NB4 (cell line): ENCODE results near the gene DCLK3.
A peak's percentile ranks its signal among the peaks of the same experiment; 100 is the strongest.

Source experiments
- DNase-seq: peaks from one replicate; pipeline ENCODE4 v3.0.0; 2010; ENCODE audit warnings: low read depth
- H3K4me3 ChIP-seq: one replicate; pipeline ENCODE4 v1.5.1; 2011; ENCODE audit warnings: mild to moderate bottlenecking, low read depth, low read length, moderate library complexity
- CTCF ChIP-seq: IDR thresholded peaks from one replicate; pipeline ENCODE4 v1.5.1; 2012; ENCODE audit warnings: low read depth, low read length
- MYC ChIP-seq: IDR thresholded peaks from 2 replicates; pipeline ENCODE4 v1.6.1; 2011; ENCODE audit warnings: low read depth, low read length
- POLR2A ChIP-seq: IDR thresholded peaks from 2 replicates; pipeline ENCODE4 v1.6.1; 2011; ENCODE audit warnings: mild to moderate bottlenecking; ENCODE audit not compliant: insufficient read length; ENCODE audit errors: extremely low read depth
- TF ChIP-seq, protein P1 (sequence below): IDR thresholded peaks from 2 replicates; pipeline ENCODE4 v1.6.1; 2011; ENCODE audit warnings: low read depth, low read length

Gene DCLK3

DNA sequence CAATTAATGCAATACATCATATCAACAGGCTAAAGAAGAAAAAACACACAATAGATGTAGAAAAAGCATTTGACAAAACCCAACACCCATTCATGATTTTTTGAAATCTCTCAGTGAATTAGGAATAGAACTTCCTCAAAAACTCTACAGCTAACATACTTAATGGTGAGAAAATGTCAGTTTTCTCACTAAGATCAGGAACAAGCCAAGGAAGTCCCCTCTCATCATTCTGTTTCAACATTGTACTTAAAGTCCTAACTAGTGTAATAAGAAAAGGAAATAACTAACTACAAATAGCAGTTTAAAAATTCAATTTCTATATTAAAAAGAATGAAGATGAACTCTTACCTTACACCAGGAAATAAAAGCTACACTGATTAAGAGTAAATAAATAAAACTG lies 77.8 kb downstream of the DCLK3 start:
- H3K4me3 ChIP-seq = no peak overlapping the region
- no peak for DNase-seq
- TF ChIP-seq POLR2A (no peak), CTCF (no peak)
- TF ChIP-seq, protein P1, sequence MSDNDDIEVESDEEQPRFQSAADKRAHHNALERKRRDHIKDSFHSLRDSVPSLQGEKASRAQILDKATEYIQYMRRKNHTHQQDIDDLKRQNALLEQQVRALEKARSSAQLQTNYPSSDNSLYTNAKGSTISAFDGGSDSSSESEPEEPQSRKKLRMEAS = no peak

- TF ChIP-seq, protein P1 = no peak
- TF ChIP-seq MYC = no peak
- TF ChIP-seq POLR2A = no peak
- no peak for TF ChIP-seq CTCF
- DNase-seq = peak; percentile 46
- no peak overlapping the region for H3K4me3 ChIP-seq
Observed at GRCh38 chr3:36681867-36682266, 82.5 kb downstream of the DCLK3 start.

DNA sequence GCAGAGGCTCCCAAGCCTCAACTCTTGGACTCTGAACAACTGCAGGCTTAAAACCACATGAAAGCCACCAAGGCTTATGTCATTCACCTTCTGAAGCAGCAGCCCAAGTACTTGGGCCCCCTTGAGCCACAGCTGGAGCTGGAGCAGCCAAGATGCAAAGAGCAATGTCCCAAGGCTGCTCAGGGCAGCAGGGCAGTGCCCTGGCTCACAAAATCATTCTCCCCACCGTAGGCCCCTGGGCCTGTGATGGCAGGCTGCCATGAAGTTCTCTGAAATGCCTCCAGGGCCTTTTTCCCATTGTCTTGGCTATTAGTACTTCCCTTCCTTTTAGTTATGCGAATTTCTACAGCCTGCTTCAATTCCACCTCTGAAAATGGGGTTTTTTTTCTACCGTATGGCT lies 83.4 kb downstream of the DCLK3 start:
- TF ChIP-seq CTCF = no peak
- TF ChIP-seq POLR2A = no peak
- no peak for TF ChIP-seq MYC
- TF ChIP-seq, protein P1 = no peak
- no peak for DNase-seq
- no peak overlapping the region for H3K4me3 ChIP-seq

GRCh38 chr3:36679384-36680200 lies 84.8 kb downstream of the DCLK3 start:
- peak; percentile 26 for DNase-seq

GRCh38 chr3:36678216-36679013 lies 85.9 kb downstream of the DCLK3 start:
- DNase-seq = no peak
- no peak overlapping the region for H3K4me3 ChIP-seq
- no peak for TF ChIP-seq POLR2A
- TF ChIP-seq MYC = no peak
- TF ChIP-seq, protein P1 = no peak
- no peak for TF ChIP-seq CTCF

More at GRCh38 chr3:36679384-36680200, 84.8 kb downstream of the DCLK3 start:
- H3K4me3 ChIP-seq = no peak overlapping the region
- TF ChIP-seq, protein P1 = no peak
- TF ChIP-seq POLR2A = no peak
- no peak for TF ChIP-seq MYC
- no peak for TF ChIP-seq CTCF
